A549 (cell line): ENCODE data around the gene RNF217. TPM values are rescaled to one million over a fixed set of nuclear protein-coding genes. Genes with fewer than 3 reads are reported as not detected.

Source experiments
- ATAC-seq, 2 experiments: fragments of 200-7000 bp in 1 of 2; fragments of >200 bp in 1 of 2; cut with Nextera tagmentation in 1 of 2; cut with Tn5 transposase in 1 of 2; 3 replicates each; pipeline versions ENCODE4 v1.8.0 to v1.9.1; 2018 to 2020; ENCODE audit warnings: mild to moderate bottlenecking in 1 of 2, moderate library complexity in 1 of 2
- CTCF ChIA-PET: fragments of 300-600 bp; sonication (Branson Sonifier 250); formaldehyde crosslinking; extraction: SDS; loops from one replicate; lab custom pipeline; 2021; ENCODE audit warnings: antibody characterized with exemption, inconsistent platforms; lab: Yijun Ruan, JAX
- POLR2A ChIA-PET: fragments of 350-600 bp; formaldehyde crosslinking; extraction: SDS; loops from one replicate; lab custom pipeline; 2021; ENCODE audit warnings: antibody characterized with exemption, inconsistent platforms; lab: Yijun Ruan, JAX
- DNase-seq, 2 experiments: peaks; one replicate each; pipeline versions ENCODE4 v3.0.0 to v3.0.0-alpha.2; 2011 to 2016; ENCODE audit warnings: low read depth in 1 of 2, low spot score in 1 of 2
- FAIRE-seq: peaks from 2 replicates; lab custom pipeline; 2011; peaks lifted over from hg19 to GRCh38; lab: Jason Lieb, UNC
- H3K27ac ChIP-seq, 2 experiments: fragments of >200 bp; sonication (Bioruptor Twin); formaldehyde crosslinking; 3 replicates each; pipeline ENCODE4 v1.5.1; 2016 to 2017
- H3K4me1 ChIP-seq: fragments of >200 bp; sonication (Bioruptor Twin); formaldehyde crosslinking; 3 replicates; pipeline ENCODE4 v1.6.1; 2016
- H3K4me2 ChIP-seq: fragments of >200 bp; sonication (Bioruptor Twin); formaldehyde crosslinking; 3 replicates; pipeline ENCODE4 v1.6.1; 2016
- H3K4me3 ChIP-seq: fragments of >200 bp; sonication (Bioruptor Twin); formaldehyde crosslinking; 3 replicates; pipeline ENCODE4 v1.5.1; 2016
- H3K9me3 ChIP-seq: fragments of >200 bp; sonication (Bioruptor Twin); formaldehyde crosslinking; 3 replicates; pipeline ENCODE4 v1.6.1; 2016
- BHLHE40 ChIP-seq: IDR thresholded peaks from 2 replicates; pipeline ENCODE4 v1.6.1; 2012; ENCODE audit warnings: low read depth, low read length, inconsistent platforms
- CBX2 ChIP-seq: fragments of 200-600 bp; sonication (generic); IDR thresholded peaks from 2 replicates; pipeline ENCODE4 v1.6.1; 2016; ENCODE audit warnings: low read depth, mild to moderate bottlenecking, borderline replicate concordance
- CBX8 ChIP-seq: fragments of 200-600 bp; sonication (generic); IDR thresholded peaks from 2 replicates; pipeline ENCODE4 v1.6.1; 2016
- CHD2 ChIP-seq: fragments of 150-350 bp; IDR thresholded peaks from 2 replicates; pipeline ENCODE4 v1.6.1; 2014; ENCODE audit warnings: low read length; ENCODE audit not compliant: partially characterized antibody
- EHMT2 ChIP-seq: fragments of 200-600 bp; sonication (generic); IDR thresholded peaks from 2 replicates; pipeline ENCODE4 v1.6.1; 2016; ENCODE audit warnings: antibody characterized with exemption, low read depth, mild to moderate bottlenecking, moderate library complexity
- EP300 ChIP-seq, 2 experiments: fragments of >200 bp; sonication (Bioruptor Twin); formaldehyde crosslinking; IDR thresholded peaks; 2 replicates in 1 of 2; 3 replicates in 1 of 2; pipeline ENCODE4 v1.6.1; 2016 to 2017
- FOSB ChIP-seq: fragments of 250-450 bp; sonication (Bioruptor Pico); IDR thresholded peaks from 2 replicates; pipeline ENCODE4 v1.5.0; 2020; ENCODE audit warnings: mild to moderate bottlenecking, moderate library complexity
- FOSL2 ChIP-seq, 2 experiments: fragments of 450-650 bp in 1 of 2; fragments of >200 bp in 1 of 2; sonication (Bioruptor Twin) in 1 of 2; formaldehyde crosslinking; IDR thresholded peaks; 2 replicates each; pipeline versions ENCODE4 v1.5.0 to v1.6.1; 2016 to 2020; ENCODE audit warnings: mild to moderate bottlenecking in 1 of 2, moderate library complexity in 1 of 2
- HOXA7 ChIP-seq: fragments of 250-450 bp; sonication (Bioruptor Pico); IDR thresholded peaks from 2 replicates; pipeline ENCODE4 v1.5.0; 2020; ENCODE audit warnings: mild to moderate bottlenecking, moderate library complexity
- HOXB13 ChIP-seq: fragments of 250-450 bp; sonication (Bioruptor Pico); IDR thresholded peaks from 2 replicates; pipeline ENCODE4 v1.5.0; 2020; ENCODE audit warnings: low read depth, mild to moderate bottlenecking, moderate library complexity
- JUN ChIP-seq, 2 experiments: fragments of >200 bp; sonication (Bioruptor Twin); formaldehyde crosslinking; IDR thresholded peaks; 2 replicates in 1 of 2; 3 replicates in 1 of 2; pipeline ENCODE4 v1.6.1; 2016 to 2017
- KDM1A ChIP-seq: fragments of 200-600 bp; sonication (generic); IDR thresholded peaks from 2 replicates; pipeline ENCODE4 v1.6.1; 2016; ENCODE audit warnings: low read depth, mild to moderate bottlenecking
- KDM5A ChIP-seq: fragments of 200-600 bp; sonication (generic); IDR thresholded peaks from 2 replicates; pipeline ENCODE4 v1.6.1; 2016; ENCODE audit warnings: antibody characterized with exemption, mild to moderate bottlenecking
- MAZ ChIP-seq: fragments of 150-350 bp; IDR thresholded peaks from 2 replicates; pipeline ENCODE4 v1.6.1; 2014; ENCODE audit warnings: antibody characterized with exemption, low read depth, low read length, borderline replicate concordance
- MYC ChIP-seq: IDR thresholded peaks from 2 replicates; pipeline ENCODE4 v1.6.1; 2012; ENCODE audit warnings: mild to moderate bottlenecking, inconsistent platforms, low read length, improper control_type of control experiment, borderline replicate concordance
- POLR2A ChIP-seq: IDR thresholded peaks from 2 replicates; pipeline ENCODE4 v1.6.1; 2012; ENCODE audit warnings: mild to moderate bottlenecking, low read length
- POLR2AphosphoS2 ChIP-seq: conservative IDR thresholded peaks from 2 replicates; pipeline ENCODE4 v1.6.1; 2012; ENCODE audit warnings: low read length, improper control_type of control experiment, inconsistent platforms
- RAD21 ChIP-seq, 2 experiments: fragments of >200 bp in 1 of 2; sonication (Bioruptor Twin) in 1 of 2; formaldehyde crosslinking in 1 of 2; IDR thresholded peaks in 1 of 2; conservative IDR thresholded peaks in 1 of 2; 2 replicates in 1 of 2; 3 replicates in 1 of 2; pipeline ENCODE4 v1.6.1; 2012 to 2018; ENCODE audit warnings: inconsistent platforms in 1 of 2
- RARB ChIP-seq: fragments of 250-450 bp; sonication (Bioruptor Pico); IDR thresholded peaks from 2 replicates; pipeline ENCODE4 v1.8.0; 2021; ENCODE audit warnings: mild to moderate bottlenecking, moderate library complexity
- SREBF2 ChIP-seq: fragments of 450-650 bp; IDR thresholded peaks from 2 replicates; pipeline ENCODE4 v1.6.1; 2014; ENCODE audit warnings: mild to moderate bottlenecking, moderate library complexity
- ZFP36 ChIP-seq: fragments of 450-650 bp; IDR thresholded peaks from 2 replicates; pipeline ENCODE4 v1.6.1; 2014; ENCODE audit warnings: borderline replicate concordance; ENCODE audit not compliant: partially characterized antibody
- WGBS: methylation state at CpG from one replicate; pipeline ENCODE4 v1.1.6; 2017; ENCODE audit errors: missing lambda C conversion rate; 5-methylcytosine and 5-hydroxymethylcytosine counted together
- polyA plus RNA-seq, 4 experiments: library from polyadenylated mRNA; depleted of rRNA in 3 of 4; stranded (reverse); fragments of >200 nt; fragmentation: RNase III in 1 of 4; extraction: RNeasy Plus Mini Kit Qiagen cat#74134 plus additional on column Dnase treatment in 1 of 4; gene quantifications; 2 replicates in 3 of 4; 3 replicates in 1 of 4; pipeline ENCODE4 v1.2.3, GENCODE V29; 2011 to 2017
- TF ChIP-seq, protein P1 (sequence below): fragments of >200 bp; sonication (Bioruptor Twin); formaldehyde crosslinking; IDR thresholded peaks from 3 replicates; pipeline ENCODE4 v1.6.1; 2016
- TF ChIP-seq, protein P2 (sequence below): fragments of 150-350 bp; IDR thresholded peaks from 2 replicates; pipeline ENCODE4 v1.6.1; 2014; ENCODE audit warnings: low read depth, mild to moderate bottlenecking, low read length
- TF ChIP-seq, protein P3 (sequence below): fragments of 450-650 bp; IDR thresholded peaks from 2 replicates; pipeline ENCODE4 v1.6.1; 2014; ENCODE audit warnings: antibody characterized with exemption
- TF ChIP-seq, protein P4 (sequence below): fragments of 200-600 bp; sonication (generic); IDR thresholded peaks from 2 replicates; pipeline ENCODE4 v1.6.1; 2016; ENCODE audit warnings: antibody characterized with exemption, mild to moderate bottlenecking, moderate library complexity
- TF ChIP-seq, protein P5 (sequence below): IDR thresholded peaks from 2 replicates; pipeline ENCODE4 v1.6.1; 2012

Gene RNF217
- polyA plus RNA-seq, 2 of the 4 experiments (the other 2 are of a cell fraction) = 5.7 to 20.0 TPM

DNA sequence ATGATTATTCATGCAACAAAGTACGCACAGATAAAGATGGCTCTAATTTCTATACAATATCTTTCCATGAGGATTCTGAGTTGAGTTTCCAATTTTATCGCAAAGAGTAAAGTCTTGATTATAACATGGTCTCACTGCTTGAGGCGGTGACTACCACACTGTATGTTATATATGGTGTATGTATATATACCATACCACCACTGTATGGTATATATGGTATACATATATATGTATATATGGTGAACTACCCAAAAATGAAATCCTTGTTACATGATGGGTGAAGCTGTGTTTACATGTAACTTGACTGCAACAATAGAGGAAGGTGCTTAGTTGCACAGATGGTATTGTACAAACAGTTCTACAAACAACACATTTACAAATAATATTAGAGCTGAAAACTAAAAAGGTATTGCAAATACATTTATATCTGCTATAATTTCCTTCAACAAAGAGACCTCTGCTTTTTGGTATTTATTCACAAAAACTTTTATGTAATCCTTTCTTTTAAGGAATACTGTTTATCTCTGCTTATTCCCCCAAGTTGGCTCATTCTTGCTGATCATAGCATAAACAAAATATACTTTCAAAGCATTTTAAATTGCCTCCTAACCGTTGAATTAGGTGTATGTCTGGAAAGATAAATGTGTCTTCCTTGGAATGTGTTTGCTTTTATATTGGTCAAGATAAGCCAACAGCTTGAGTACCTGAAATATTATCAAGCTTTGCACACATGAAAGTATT, 113.7 kb downstream of the RNF217 start:
- Histone ChIP-seq H3K27ac (no peak overlapping the region), H3K4me1 (no peaks in the 10 kb centered on the region), H3K9me3 (no peaks in the 10 kb centered on the region), H3K4me3 (no peak overlapping the region), H3K4me2 (no peak overlapping the region)
- DNase-seq (no peak), FAIRE-seq (no peak), ATAC-seq (no peak)
- ChIA-PET POLR2A (no interaction called here), CTCF (no interaction called here)
- 57% methylated on average over 4 of the region's 4 CpGs for WGBS
- TF ChIP-seq KDM1A (no peak), CBX2 (no peak), ZFP36 (no peak), SREBF2 (no peak), KDM5A (no peak), MAZ (no peak), RAD21 (conservative IDR thresholded peaks at IDR 0.05 in 1 of 2, IDR thresholded peaks at IDR 0.05 in 1 of 2) (no peak), EP300 (IDR thresholded peaks at IDR 0.05) (no peak), BHLHE40 (no peak), MYC (no peak), FOSL2 (IDR thresholded peaks at IDR 0.05) (no peak), FOSL2 (CRISPR knock-in tag; IDR thresholded peaks at IDR 0.05) (no peak), CBX8 (no peak), POLR2AphosphoS2 (no peak), POLR2A (no peak), HOXA7 (CRISPR knock-in tag) (no peak)
- TF ChIP-seq, protein P1, sequence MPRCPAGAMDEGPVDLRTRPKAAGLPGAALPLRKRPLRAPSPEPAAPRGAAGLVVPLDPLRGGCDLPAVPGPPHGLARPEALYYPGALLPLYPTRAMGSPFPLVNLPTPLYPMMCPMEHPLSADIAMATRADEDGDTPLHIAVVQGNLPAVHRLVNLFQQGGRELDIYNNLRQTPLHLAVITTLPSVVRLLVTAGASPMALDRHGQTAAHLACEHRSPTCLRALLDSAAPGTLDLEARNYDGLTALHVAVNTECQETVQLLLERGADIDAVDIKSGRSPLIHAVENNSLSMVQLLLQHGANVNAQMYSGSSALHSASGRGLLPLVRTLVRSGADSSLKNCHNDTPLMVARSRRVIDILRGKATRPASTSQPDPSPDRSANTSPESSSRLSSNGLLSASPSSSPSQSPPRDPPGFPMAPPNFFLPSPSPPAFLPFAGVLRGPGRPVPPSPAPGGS = no peak
- TF ChIP-seq, protein P2, sequence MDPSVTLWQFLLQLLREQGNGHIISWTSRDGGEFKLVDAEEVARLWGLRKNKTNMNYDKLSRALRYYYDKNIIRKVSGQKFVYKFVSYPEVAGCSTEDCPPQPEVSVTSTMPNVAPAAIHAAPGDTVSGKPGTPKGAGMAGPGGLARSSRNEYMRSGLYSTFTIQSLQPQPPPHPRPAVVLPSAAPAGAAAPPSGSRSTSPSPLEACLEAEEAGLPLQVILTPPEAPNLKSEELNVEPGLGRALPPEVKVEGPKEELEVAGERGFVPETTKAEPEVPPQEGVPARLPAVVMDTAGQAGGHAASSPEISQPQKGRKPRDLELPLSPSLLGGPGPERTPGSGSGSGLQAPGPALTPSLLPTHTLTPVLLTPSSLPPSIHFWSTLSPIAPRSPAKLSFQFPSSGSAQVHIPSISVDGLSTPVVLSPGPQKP = no peak
- TF ChIP-seq, protein P3, sequence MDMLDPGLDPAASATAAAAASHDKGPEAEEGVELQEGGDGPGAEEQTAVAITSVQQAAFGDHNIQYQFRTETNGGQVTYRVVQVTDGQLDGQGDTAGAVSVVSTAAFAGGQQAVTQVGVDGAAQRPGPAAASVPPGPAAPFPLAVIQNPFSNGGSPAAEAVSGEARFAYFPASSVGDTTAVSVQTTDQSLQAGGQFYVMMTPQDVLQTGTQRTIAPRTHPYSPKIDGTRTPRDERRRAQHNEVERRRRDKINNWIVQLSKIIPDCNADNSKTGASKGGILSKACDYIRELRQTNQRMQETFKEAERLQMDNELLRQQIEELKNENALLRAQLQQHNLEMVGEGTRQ = no peak
- TF ChIP-seq, protein P4, sequence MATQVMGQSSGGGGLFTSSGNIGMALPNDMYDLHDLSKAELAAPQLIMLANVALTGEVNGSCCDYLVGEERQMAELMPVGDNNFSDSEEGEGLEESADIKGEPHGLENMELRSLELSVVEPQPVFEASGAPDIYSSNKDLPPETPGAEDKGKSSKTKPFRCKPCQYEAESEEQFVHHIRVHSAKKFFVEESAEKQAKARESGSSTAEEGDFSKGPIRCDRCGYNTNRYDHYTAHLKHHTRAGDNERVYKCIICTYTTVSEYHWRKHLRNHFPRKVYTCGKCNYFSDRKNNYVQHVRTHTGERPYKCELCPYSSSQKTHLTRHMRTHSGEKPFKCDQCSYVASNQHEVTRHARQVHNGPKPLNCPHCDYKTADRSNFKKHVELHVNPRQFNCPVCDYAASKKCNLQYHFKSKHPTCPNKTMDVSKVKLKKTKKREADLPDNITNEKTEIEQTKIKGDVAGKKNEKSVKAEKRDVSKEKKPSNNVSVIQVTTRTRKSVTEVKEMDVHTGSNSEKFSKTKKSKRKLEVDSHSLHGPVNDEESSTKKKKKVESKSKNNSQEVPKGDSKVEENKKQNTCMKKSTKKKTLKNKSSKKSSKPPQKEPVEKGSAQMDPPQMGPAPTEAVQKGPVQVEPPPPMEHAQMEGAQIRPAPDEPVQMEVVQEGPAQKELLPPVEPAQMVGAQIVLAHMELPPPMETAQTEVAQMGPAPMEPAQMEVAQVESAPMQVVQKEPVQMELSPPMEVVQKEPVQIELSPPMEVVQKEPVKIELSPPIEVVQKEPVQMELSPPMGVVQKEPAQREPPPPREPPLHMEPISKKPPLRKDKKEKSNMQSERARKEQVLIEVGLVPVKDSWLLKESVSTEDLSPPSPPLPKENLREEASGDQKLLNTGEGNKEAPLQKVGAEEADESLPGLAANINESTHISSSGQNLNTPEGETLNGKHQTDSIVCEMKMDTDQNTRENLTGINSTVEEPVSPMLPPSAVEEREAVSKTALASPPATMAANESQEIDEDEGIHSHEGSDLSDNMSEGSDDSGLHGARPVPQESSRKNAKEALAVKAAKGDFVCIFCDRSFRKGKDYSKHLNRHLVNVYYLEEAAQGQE = no peak

DNA sequence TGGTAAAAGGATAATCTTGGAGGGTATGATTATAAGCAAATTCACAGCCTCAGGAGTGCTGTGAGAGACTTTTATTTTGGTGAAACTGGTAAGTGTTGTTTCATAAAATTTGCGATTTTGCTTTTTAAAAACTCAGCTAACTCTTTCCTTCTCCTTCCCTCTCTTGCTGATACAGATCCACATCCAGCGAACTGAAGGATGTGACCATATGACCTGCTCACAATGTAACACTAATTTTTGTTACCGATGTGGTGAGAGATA, 114.2 kb downstream of the RNF217 start:
- no peak for FAIRE-seq

More for the DNA sequence above, 114.2 kb downstream of the RNF217 start:
- POLR2A ChIA-PET = no interaction called here
- Histone ChIP-seq H3K4me2 (no peak overlapping the region), H3K4me1 (no peaks in the 10 kb centered on the region), H3K4me3 (no peak overlapping the region), H3K27ac (no peak overlapping the region), H3K9me3 (no peaks in the 10 kb centered on the region)
- WGBS = 96% methylated on average over 3 of the region's 3 CpGs
- TF ChIP-seq, protein P5, sequence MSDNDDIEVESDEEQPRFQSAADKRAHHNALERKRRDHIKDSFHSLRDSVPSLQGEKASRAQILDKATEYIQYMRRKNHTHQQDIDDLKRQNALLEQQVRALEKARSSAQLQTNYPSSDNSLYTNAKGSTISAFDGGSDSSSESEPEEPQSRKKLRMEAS = no peak
- TF ChIP-seq RARB (CRISPR knock-in tag) = no peak
- TF ChIP-seq POLR2AphosphoS2 = no peak
- no peak for TF ChIP-seq CHD2
- no peak for TF ChIP-seq HOXB13
- no peak for TF ChIP-seq JUN (IDR thresholded peaks at IDR 0.05)
- TF ChIP-seq HOXA7 (CRISPR knock-in tag) = no peak
- TF ChIP-seq EHMT2 = no peak
- no peak for TF ChIP-seq FOSB (CRISPR knock-in tag)
- ATAC-seq = no peak
- CTCF ChIA-PET = no interaction called here
- DNase-seq = no peak
